IMR-90 (cell line): ENCODE results near the gene PRKCH. TPM values are rescaled to one million over a fixed set of nuclear protein-coding genes. Genes with fewer than 3 reads are reported as not detected.

Experiments used
- ATAC-seq: fragments of 200-7000 bp; cut with Tn5 transposase; 2 replicates; pipeline ENCODE4 v1.9.1; 2020; ENCODE audit warnings: low read depth, mild to moderate bottlenecking, moderate library complexity
- BruUV-seq: library from RNA; stranded (reverse); fragments of 400-500 nt; replicated peaks from 2 replicates; lab custom pipeline; 2021; lab: Mats Ljungman, UMichigan
- CTCF ChIA-PET: fragments of 300-600 bp; formaldehyde crosslinking; extraction: SDS; loops from one replicate; lab custom pipeline; 2021; ENCODE audit warnings: antibody characterized with exemption; lab: Yijun Ruan, JAX
- POLR2A ChIA-PET: fragments of 300-600 bp; sonication (Branson Sonifier 250); formaldehyde crosslinking; loops from one replicate; lab custom pipeline; 2022; ENCODE audit warnings: antibody characterized with exemption; ENCODE audit not compliant: unreplicated experiment; lab: Charles Lee
- DNase-seq: peaks from one replicate; pipeline ENCODE4 v3.0.0; 2013
- H2AFZ ChIP-seq: replicated peaks from 2 replicates; pipeline ENCODE3; 2013; ENCODE audit warnings: low read length, mild to moderate bottlenecking; ENCODE audit not compliant: poor library complexity
- H2AK5ac ChIP-seq: 2 replicates; pipeline ENCODE4 v1.6.1; 2013; ENCODE audit warnings: low read depth, low read length, inconsistent platforms
- H2AK9ac ChIP-seq: replicated peaks from 2 replicates; pipeline ENCODE3; 2013; ENCODE audit warnings: mild to moderate bottlenecking, low read depth, low read length, moderate library complexity; ENCODE audit not compliant: poor library complexity
- H2BK120ac ChIP-seq: 2 replicates; pipeline ENCODE4 v1.6.1; 2013; ENCODE audit warnings: low read depth, low read length, inconsistent platforms
- H2BK15ac ChIP-seq: 3 replicates; pipeline ENCODE4 v1.6.1; 2013; ENCODE audit warnings: low read depth, low read length, inconsistent platforms
- H2BK20ac ChIP-seq: 2 replicates; pipeline ENCODE4 v1.6.1; 2013; ENCODE audit warnings: low read depth, mild to moderate bottlenecking, inconsistent platforms, low read length, moderate library complexity
- H2BK5ac ChIP-seq: 2 replicates; pipeline ENCODE4 v1.6.1; 2013; ENCODE audit warnings: mild to moderate bottlenecking, low read depth, low read length, inconsistent platforms; ENCODE audit not compliant: poor library complexity, severe bottlenecking
- H3K14ac ChIP-seq: replicated peaks from 2 replicates; pipeline ENCODE4 v1.6.1; 2013; ENCODE audit warnings: low read depth, low read length, inconsistent platforms
- H3K18ac ChIP-seq: 2 replicates; pipeline ENCODE4 v1.6.1; 2013; ENCODE audit warnings: low read depth, low read length, control low read depth
- H3K23ac ChIP-seq: 2 replicates; pipeline ENCODE4 v1.6.1; 2013; ENCODE audit warnings: low read depth, low read length, inconsistent platforms
- H3K27ac ChIP-seq: 2 replicates; pipeline ENCODE4 v1.5.1; 2013; ENCODE audit warnings: mild to moderate bottlenecking, control low read depth, low read length; ENCODE audit not compliant: insufficient read depth
- H3K27me3 ChIP-seq: 2 replicates; pipeline ENCODE4 v1.6.1; 2013; ENCODE audit warnings: low read length; ENCODE audit not compliant: control insufficient read depth, insufficient read depth
- H3K36me3 ChIP-seq: 2 replicates; pipeline ENCODE4 v1.6.1; 2013; ENCODE audit warnings: low read length, mixed read lengths; ENCODE audit not compliant: control insufficient read depth, insufficient read depth
- H3K4ac ChIP-seq: 2 replicates; pipeline ENCODE4 v1.6.1; 2013; ENCODE audit warnings: low read depth, low read length, inconsistent platforms
- H3K4me1 ChIP-seq: 2 replicates; pipeline ENCODE4 v1.6.1; 2013; ENCODE audit warnings: low read length, mixed read lengths; ENCODE audit not compliant: control insufficient read depth, insufficient read depth
- H3K4me2 ChIP-seq: 2 replicates; pipeline ENCODE4 v1.6.1; 2013; ENCODE audit warnings: low read depth, mild to moderate bottlenecking, control low read depth, low read length, moderate library complexity
- H3K4me3 ChIP-seq: 2 replicates; pipeline ENCODE4 v1.5.1; 2013; ENCODE audit warnings: low read depth, mild to moderate bottlenecking, control low read depth, low read length, moderate library complexity; ENCODE audit not compliant: insufficient read depth
- H3K56ac ChIP-seq: 2 replicates; pipeline ENCODE4 v1.6.1; 2013; ENCODE audit warnings: low read length, inconsistent platforms; ENCODE audit not compliant: insufficient read depth; ENCODE audit errors: extremely low read depth
- H3K79me1 ChIP-seq, 2 experiments: 2 replicates each; pipeline ENCODE4 v1.6.1; 2013; ENCODE audit warnings: low read length in 2 of 2, inconsistent platforms in 1 of 2, low read depth in 1 of 2
- H3K9ac ChIP-seq: 2 replicates; pipeline ENCODE4 v1.6.1; 2013; ENCODE audit warnings: low read depth, low read length, control low read depth
- H3K9me1 ChIP-seq: 2 replicates; pipeline ENCODE4 v1.6.1; 2013; ENCODE audit warnings: low read length, inconsistent platforms; ENCODE audit not compliant: insufficient read depth
- H3K9me3 ChIP-seq: 2 replicates; pipeline ENCODE4 v1.6.1; 2013; ENCODE audit warnings: low read length; ENCODE audit not compliant: control insufficient read depth, insufficient read depth
- H4K20me1 ChIP-seq: 2 replicates; pipeline ENCODE4 v1.6.1; 2013; ENCODE audit warnings: low read length, inconsistent platforms; ENCODE audit not compliant: insufficient read depth
- H4K5ac ChIP-seq: 2 replicates; pipeline ENCODE4 v1.6.1; 2013; ENCODE audit warnings: mild to moderate bottlenecking, low read depth, low read length, control low read depth
- H4K8ac ChIP-seq, 2 experiments: 2 replicates each; pipeline ENCODE4 v1.6.1; 2013; ENCODE audit warnings: low read depth in 2 of 2, low read length in 2 of 2, control low read depth in 1 of 2, inconsistent platforms in 1 of 2
- H4K91ac ChIP-seq: 2 replicates; pipeline ENCODE4 v1.6.1; 2013; ENCODE audit warnings: low read depth, low read length, inconsistent platforms; ENCODE audit not compliant: insufficient read depth
- CHD1 ChIP-seq: IDR thresholded peaks from 2 replicates; pipeline ENCODE4 v1.6.1; 2012; ENCODE audit warnings: low read depth, low read length, improper control_type of control experiment
- FOS ChIP-seq: fragments of 150-350 bp; IDR thresholded peaks from 2 replicates; pipeline ENCODE4 v1.6.1; 2016; ENCODE audit warnings: low read depth, low read length
- MAFK ChIP-seq: IDR thresholded peaks from 2 replicates; pipeline ENCODE4 v1.6.1; 2012; ENCODE audit warnings: low read depth, low read length, improper control_type of control experiment
- MAZ ChIP-seq: IDR thresholded peaks from 2 replicates; pipeline ENCODE4 v1.6.1; 2012; ENCODE audit warnings: low read depth, mild to moderate bottlenecking, low read length, improper control_type of control experiment, moderate library complexity, borderline replicate concordance
- MXI1 ChIP-seq: IDR thresholded peaks from 2 replicates; pipeline ENCODE4 v1.6.1; 2012; ENCODE audit warnings: low read depth, mild to moderate bottlenecking, low read length, moderate library complexity, borderline replicate concordance
- NFE2L2 ChIP-seq: fragments of 150-350 bp; IDR thresholded peaks from 2 replicates; pipeline ENCODE4 v1.6.1; 2016; ENCODE audit warnings: low read depth, mild to moderate bottlenecking, low read length
- POLR2A ChIP-seq: IDR thresholded peaks from 2 replicates; pipeline ENCODE4 v1.6.1; 2012; ENCODE audit warnings: mild to moderate bottlenecking, low read depth, low read length
- RCOR1 ChIP-seq: IDR thresholded peaks from 2 replicates; pipeline ENCODE4 v1.6.1; 2012; ENCODE audit warnings: mild to moderate bottlenecking, low read length, improper control_type of control experiment; ENCODE audit not compliant: insufficient replicate concordance
- RFX5 ChIP-seq: IDR thresholded peaks from 2 replicates; pipeline ENCODE4 v1.8.0; 2012; ENCODE audit warnings: low read depth, mild to moderate bottlenecking, low read length, moderate library complexity
- SMC3 ChIP-seq: fragments of 150-350 bp; IDR thresholded peaks from 2 replicates; pipeline ENCODE4 v1.6.1; 2016; ENCODE audit warnings: low read depth, mild to moderate bottlenecking, antibody characterized with exemption, low read length, moderate library complexity
- USF2 ChIP-seq: fragments of 150-350 bp; IDR thresholded peaks from 2 replicates; pipeline ENCODE4 v1.6.1; 2017; ENCODE audit warnings: mild to moderate bottlenecking, antibody characterized with exemption, low read length, low read depth
- WGBS, 2 experiments: methylation state at CpG; one replicate each; pipeline versions ENCODE4 v1.1.5 to v1.1.7; 2013; ENCODE audit warnings: missing lambda C conversion rate in 2 of 2; ENCODE audit not compliant: insufficient read length in 1 of 2; ENCODE audit errors: extremely low coverage in 2 of 2; 5-methylcytosine and 5-hydroxymethylcytosine counted together
- dilution Hi-C: fragments of 300-500 bp; cut with HindIII; formaldehyde crosslinking; loops from one replicate; pipeline ENCODE4 v1.14.3; 2018; ENCODE audit warnings: low sequenced_read_pairs; ENCODE audit not compliant: unreplicated experiment
- in situ Hi-C: fragments of 300-500 bp; cut with MboI; formaldehyde crosslinking; loops from 3 replicates; pipeline ENCODE4 v1.14.3; 2019; ENCODE audit warnings: low sequenced_read_pairs, inconsistent platforms, mixed read lengths
- intact Hi-C: fragments of 100-400 bp; cut with micrococcal nuclease; formaldehyde crosslinking; loops from 2 replicates; pipeline ENCODE4 v1.10.0; 2022
- polyA plus RNA-seq, 3 experiments: library from polyadenylated mRNA; depleted of rRNA; stranded (reverse); fragments of >200 nt; gene quantifications; 2 replicates each; pipeline ENCODE4 v1.2.3, GENCODE V29; 2012; ENCODE audit warnings: low replicate concordance in 1 of 3
- total RNA-seq: library from RNA; depleted of rRNA; stranded (reverse); fragments of >200 nt; gene quantifications from 2 replicates; pipeline ENCODE4 v1.2.3, GENCODE V29; 2012

Gene PRKCH
- total and polyA plus RNA-seq, 2 of the 4 experiments (the other 2 are of a cell fraction): 1.6 to 2.3 TPM

GRCh38 chr14:61344437-61345150 lies 23.2 kb downstream of the PRKCH start:
- no peak overlapping the region for H2BK20ac ChIP-seq
- H2BK120ac ChIP-seq: no peak overlapping the region
- no peak overlapping the region for H2BK15ac ChIP-seq
- no peaks in the 10 kb centered on the region for H3K4me1 ChIP-seq
- BruUV-seq: no TSS peak
- H3K18ac ChIP-seq: no peak overlapping the region
- dilution Hi-C loops: no loop called here
- H3K56ac ChIP-seq: no peak overlapping the region
- no peak overlapping the region for H4K8ac ChIP-seq
- H2AK5ac ChIP-seq: no peak overlapping the region
- H3K9me1 ChIP-seq: no peaks in the 10 kb centered on the region
- H2BK5ac ChIP-seq: no peak overlapping the region
- no peaks in the 10 kb centered on the region for H3K36me3 ChIP-seq
- ChIA-PET POLR2A (no interaction called here), CTCF (no interaction called here)
- TF ChIP-seq MAZ (no peak), MXI1 (no peak), SMC3 (no peak), RFX5 (no peak), MAFK (no peak), FOS (no peak), RCOR1 (no peak), USF2 (no peak), NFE2L2 (no peak), POLR2A (no peak), CHD1 (no peak)
- no peak for DNase-seq
- ATAC-seq: no peak
- H4K20me1 ChIP-seq: no peaks in the 10 kb centered on the region
- H4K91ac ChIP-seq: no peak overlapping the region
- H3K14ac ChIP-seq: no peak overlapping the region
- no peak overlapping the region for H2AK9ac ChIP-seq
- peaks cover 27% of the 10 kb centered on the region for H3K27me3 ChIP-seq
- no peak overlapping the region for H3K27ac ChIP-seq
- intact Hi-C loops: no loop called here
- 53% methylated on average over 3 of the region's 7 CpGs; no CpG with 5 or more reads in 1 of the 2 experiments for WGBS, 2 experiments
- H3K4me2 ChIP-seq: no peak overlapping the region
- H3K9ac ChIP-seq: no peak overlapping the region
- no peak overlapping the region for H4K5ac ChIP-seq
- no peak overlapping the region for H3K4me3 ChIP-seq
- H3K79me1 ChIP-seq: no peaks in the 10 kb centered on the region
- H2AFZ ChIP-seq: no peak overlapping the region
- H3K23ac ChIP-seq: no peak overlapping the region
- in situ Hi-C loops: no loop called here
- H3K9me3 ChIP-seq: peaks cover 3% of the 10 kb centered on the region; the same call in 1 of the 2 replicates
- H3K4ac ChIP-seq: no peak overlapping the region
